HEK293T (cell line): ENCODE measurements around the gene KCNJ5.

Source experiments
- BHLHE40 ChIP-seq: fragments of 450-650 bp; IDR thresholded peaks from 2 replicates; pipeline ENCODE4 v1.6.1; 2016; ENCODE audit warnings: mild to moderate bottlenecking, moderate library complexity, borderline replicate concordance
- FOXA1 ChIP-seq: fragments of 450-650 bp; IDR thresholded peaks from 2 replicates; pipeline ENCODE4 v1.6.1; 2016; ENCODE audit warnings: mild to moderate bottlenecking
- FOXM1 ChIP-seq: fragments of 450-650 bp; IDR thresholded peaks from 2 replicates; pipeline ENCODE4 v1.6.1; 2017; ENCODE audit warnings: mild to moderate bottlenecking, borderline replicate concordance
- LEF1 ChIP-seq: fragments of 450-650 bp; IDR thresholded peaks from 2 replicates; pipeline ENCODE4 v1.6.1; 2017; ENCODE audit warnings: mild to moderate bottlenecking, borderline replicate concordance
- NFRKB ChIP-seq: fragments of 450-650 bp; IDR thresholded peaks from 2 replicates; pipeline ENCODE4 v1.6.1; 2016; ENCODE audit warnings: mild to moderate bottlenecking, moderate library complexity
- SP1 ChIP-seq: fragments of 450-650 bp; IDR thresholded peaks from 2 replicates; pipeline ENCODE4 v1.6.1; 2017
- SUZ12 ChIP-seq: fragments of 450-650 bp; IDR thresholded peaks from 2 replicates; pipeline ENCODE4 v1.6.1; 2016; ENCODE audit warnings: mild to moderate bottlenecking
- ZNF384 ChIP-seq: fragments of 450-650 bp; IDR thresholded peaks from 2 replicates; pipeline ENCODE4 v1.6.1; 2016
- TF ChIP-seq, protein P1 (sequence below): fragments of 450-650 bp; IDR thresholded peaks from 2 replicates; pipeline ENCODE4 v1.6.1; 2016

DNA sequence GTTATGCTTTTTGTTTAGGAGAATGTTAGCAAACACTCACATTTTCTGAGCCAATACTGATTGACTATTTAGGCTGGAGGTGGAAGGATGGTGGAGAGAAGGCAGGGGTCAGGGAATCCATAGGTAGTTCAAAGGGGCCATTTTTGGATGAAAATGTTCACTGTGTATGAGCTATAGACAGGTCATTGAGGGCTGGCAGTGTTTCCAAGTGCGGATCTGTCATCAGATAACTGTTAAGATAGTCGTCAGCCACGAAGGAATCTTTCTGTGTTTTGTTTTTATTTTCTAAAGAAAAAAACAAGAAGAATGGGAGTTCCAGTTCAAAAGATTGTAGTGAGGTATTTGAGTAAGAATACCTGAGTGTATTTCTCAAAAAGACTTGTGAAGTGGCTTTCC is 3.1 kb downstream of the KCNJ5 start:
- TF ChIP-seq LEF1 (no peak), BHLHE40 (no peak), FOXM1 (no peak), ZNF384 (no peak), SP1 (no peak), NFRKB (no peak), FOXA1 (no peak), SUZ12 (no peak)
- TF ChIP-seq, protein P1, sequence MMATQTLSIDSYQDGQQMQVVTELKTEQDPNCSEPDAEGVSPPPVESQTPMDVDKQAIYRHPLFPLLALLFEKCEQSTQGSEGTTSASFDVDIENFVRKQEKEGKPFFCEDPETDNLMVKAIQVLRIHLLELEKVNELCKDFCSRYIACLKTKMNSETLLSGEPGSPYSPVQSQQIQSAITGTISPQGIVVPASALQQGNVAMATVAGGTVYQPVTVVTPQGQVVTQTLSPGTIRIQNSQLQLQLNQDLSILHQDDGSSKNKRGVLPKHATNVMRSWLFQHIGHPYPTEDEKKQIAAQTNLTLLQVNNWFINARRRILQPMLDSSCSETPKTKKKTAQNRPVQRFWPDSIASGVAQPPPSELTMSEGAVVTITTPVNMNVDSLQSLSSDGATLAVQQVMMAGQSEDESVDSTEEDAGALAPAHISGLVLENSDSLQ = no peak
